DMS79 treated with DMSO at 0.1 percent for 48 hours (cell line): ENCODE data around the gene SLC9C1.

Source experiments
- DNase-seq: peaks from one replicate; lab custom pipeline; 2025; lab: John Stamatoyannopoulos, UW

SLC9C1 gene

GRCh38 chr3:112293368-112294321 lies at the start of gene SLC9C1:
SLC9C1 (minus strand) TSS chr3:112294216; CDS start chr3:112286791, 7,425 bp downstream.
- DNase-seq: peak; percentile 31

GRCh38 chr3:112341386-112341785 lies 47.4 kb upstream of the SLC9C1 start:
- no peak for DNase-seq

GRCh38 chr3:112339609-112340008 lies 45.6 kb upstream of the SLC9C1 start:
- no peak for DNase-seq

GRCh38 chr3:112339134-112339533 lies 45.1 kb upstream of the SLC9C1 start:
- no peak for DNase-seq

GRCh38 chr3:112338727-112339056 lies 44.7 kb upstream of the SLC9C1 start:
- DNase-seq: no peak

- DNase-seq: no peak
Observed at GRCh38 chr3:112338021-112338726, 44.2 kb upstream of the SLC9C1 start.

- no peak for DNase-seq
Observed at GRCh38 chr3:112335434-112335781, 41.4 kb upstream of the SLC9C1 start.

- DNase-seq: no peak
Observed at GRCh38 chr3:112334691-112335433, 40.8 kb upstream of the SLC9C1 start.

GRCh38 chr3:112333381-112334317 lies 39.6 kb upstream of the SLC9C1 start:
- DNase-seq: peak; percentile 58

GRCh38 chr3:112333002-112333380 lies 39.0 kb upstream of the SLC9C1 start, which contains the start of gene CD200:
CD200 (plus strand) TSS chr3:112333156; CDS start chr3:112333213, 57 bp downstream.
- DNase-seq: peak; percentile 56

- DNase-seq: no peak
Observed at GRCh38 chr3:112331851-112332250, 37.8 kb upstream of the SLC9C1 start.

- peak; percentile 5 for DNase-seq
Observed at GRCh38 chr3:112327371-112327951, 33.4 kb upstream of the SLC9C1 start.

GRCh38 chr3:112321867-112322652 lies 28.0 kb upstream of the SLC9C1 start:
- no peak for DNase-seq

GRCh38 chr3:112320691-112321090 lies 26.7 kb upstream of the SLC9C1 start:
- DNase-seq: no peak

- no peak for DNase-seq
Observed at GRCh38 chr3:112319516-112320276, 25.7 kb upstream of the SLC9C1 start.

GRCh38 chr3:112315791-112316190 lies 21.8 kb upstream of the SLC9C1 start:
- DNase-seq: no peak

GRCh38 chr3:112314649-112315048 lies 20.6 kb upstream of the SLC9C1 start:
- DNase-seq: no peak

GRCh38 chr3:112308151-112308911 lies 14.3 kb upstream of the SLC9C1 start:
- DNase-seq: no peak

- DNase-seq: no peak
Observed at GRCh38 chr3:112307557-112307956, 13.5 kb upstream of the SLC9C1 start.
